K562 (cell line): ENCODE data around the gene URB2. TPM values are rescaled to one million over a fixed set of nuclear protein-coding genes. Genes with fewer than 3 reads are reported as not detected.

Source experiments
- ATAC-seq: fragments of 200-7000 bp; cut with Tn5 transposase; 3 replicates; pipeline ENCODE4 v1.9.1; 2020; ENCODE audit warnings: moderate library complexity
- BruUV-seq: library from RNA; stranded (reverse); fragments of 400-500 nt; replicated peaks from 2 replicates; lab custom pipeline; 2021; lab: Mats Ljungman, UMichigan
- CTCF ChIA-PET: fragments of 300-600 bp; formaldehyde crosslinking; extraction: SDS; loops from one replicate; lab custom pipeline; 2021; ENCODE audit warnings: low intra/inter-chr PET ratio; lab: Yijun Ruan, JAX
- POLR2A ChIA-PET: fragments of 300-600, 350-650 bp; sonication (Branson Sonifier 250); formaldehyde crosslinking; extraction: SDS; loops from one replicate; lab custom pipeline; 2021; ENCODE audit warnings: antibody characterized with exemption, inconsistent platforms; lab: Yijun Ruan, JAX
- DNase-seq, 4 experiments: peaks; one replicate each; pipeline versions ENCODE4 v3.0.0 to v3.0.0-alpha.2; 2011 to 2018; ENCODE audit warnings: low spot score in 3 of 4, mixed read lengths in 3 of 4; ENCODE audit errors: extremely low read depth in 1 of 4
- FAIRE-seq: peaks from 2 replicates; lab custom pipeline; 2011; peaks lifted over from hg19 to GRCh38; lab: Jason Lieb, UNC
- H2AFZ ChIP-seq: 2 replicates; pipeline ENCODE4 v1.6.0; 2011; ENCODE audit warnings: low read depth, low read length, control low read depth, inconsistent platforms
- H3K27ac ChIP-seq: fragments of 200-600 bp; 3 replicates; pipeline ENCODE4 v1.8.0; 2011; ENCODE audit warnings: low read depth, mild to moderate bottlenecking, control low read depth, inconsistent platforms, low read length, moderate library complexity, mixed read lengths; ENCODE audit errors: extremely low read depth
- H3K27me3 ChIP-seq, 2 experiments: fragments of 300-600 bp in 1 of 2; 2 replicates in 1 of 2; 3 replicates in 1 of 2; pipeline versions ENCODE4 v1.6.0 to v1.8.0; 2011; ENCODE audit warnings: inconsistent platforms in 2 of 2, low read length in 2 of 2, mild to moderate bottlenecking in 1 of 2, mixed read lengths in 1 of 2, moderate library complexity in 1 of 2; ENCODE audit not compliant: control insufficient read depth in 2 of 2, insufficient read depth in 2 of 2
- H3K36me3 ChIP-seq: fragments of 300-600 bp; 3 replicates; pipeline ENCODE4 v1.8.0; 2011; ENCODE audit warnings: mild to moderate bottlenecking, low read length, inconsistent platforms; ENCODE audit not compliant: control insufficient read depth, insufficient read depth
- H3K4me1 ChIP-seq, 2 experiments: fragments of 200-600 bp in 1 of 2; replicated peaks in 1 of 2; 2 replicates in 1 of 2; 3 replicates in 1 of 2; pipeline versions ENCODE4 v1.5.1 to v1.8.0; 2011; ENCODE audit warnings: inconsistent platforms in 2 of 2, low read length in 2 of 2, mild to moderate bottlenecking in 1 of 2, mixed read lengths in 1 of 2, moderate library complexity in 1 of 2; ENCODE audit not compliant: control insufficient read depth in 2 of 2, insufficient read depth in 2 of 2
- H3K4me2 ChIP-seq: 2 replicates; pipeline ENCODE4 v1.6.1; 2011; ENCODE audit warnings: low read length, control low read depth, inconsistent platforms, mixed read lengths; ENCODE audit not compliant: insufficient read depth
- H3K4me3 ChIP-seq: fragments of 200-600 bp; sonication (generic), shearing (Covaris generic); 2 replicates; pipeline ENCODE4 v1.5.1; 2016; ENCODE audit warnings: control low read depth, inconsistent platforms
- H3K79me2 ChIP-seq: fragments of 200-600 bp; 3 replicates; pipeline ENCODE4 v1.8.0; 2011; ENCODE audit warnings: low read length, inconsistent platforms; ENCODE audit not compliant: control insufficient read depth, insufficient read depth
- H3K9ac ChIP-seq, 2 experiments: 2 replicates each; pipeline versions ENCODE4 v1.6.0 to v1.6.1; 2011; ENCODE audit warnings: low read depth in 2 of 2, low read length in 2 of 2, control low read depth in 1 of 2, inconsistent platforms in 1 of 2, mild to moderate bottlenecking in 1 of 2, mixed read lengths in 1 of 2; ENCODE audit not compliant: insufficient read depth in 1 of 2
- H3K9me1 ChIP-seq: one replicate; pipeline ENCODE4 v1.6.0; 2011; ENCODE audit warnings: inconsistent platforms, mild to moderate bottlenecking, low read length, moderate library complexity; ENCODE audit not compliant: control insufficient read depth, insufficient read depth
- H3K9me3 ChIP-seq: replicated peaks from 2 replicates; pipeline ENCODE4 v1.5.1; 2011; ENCODE audit warnings: low read depth, low read length, inconsistent platforms; ENCODE audit not compliant: control insufficient read depth, insufficient read depth
- H4K20me1 ChIP-seq: replicated peaks from 2 replicates; pipeline ENCODE4 v1.6.1; 2011; ENCODE audit warnings: low read length, inconsistent platforms, mixed read lengths; ENCODE audit not compliant: control insufficient read depth, insufficient read depth
- HMG20A ChIP-seq: fragments of 450-650 bp; formaldehyde crosslinking; conservative IDR thresholded peaks from 2 replicates; pipeline ENCODE4 v1.4.0; 2020; ENCODE audit warnings: mild to moderate bottlenecking, mixed read lengths
- IFI16 ChIP-seq: fragments of 250-450 bp; sonication (Bioruptor Pico); IDR thresholded peaks from 2 replicates; pipeline ENCODE4 v2.1.2; 2022; ENCODE audit warnings: mild to moderate bottlenecking, inconsistent platforms
- MTF1 ChIP-seq: fragments of 250-450 bp; sonication (Bioruptor Pico); IDR thresholded peaks from 2 replicates; pipeline ENCODE4 v1.9.0; 2021; ENCODE audit warnings: moderate library complexity, mild to moderate bottlenecking, inconsistent platforms, borderline replicate concordance
- NCOA6 ChIP-seq: fragments of 450-650 bp; IDR thresholded peaks from 2 replicates; pipeline ENCODE4 v1.6.1; 2017; ENCODE audit warnings: mild to moderate bottlenecking
- NEUROD1 ChIP-seq: fragments of 150-350 bp; IDR thresholded peaks from 2 replicates; pipeline ENCODE4 v1.6.1; 2014; ENCODE audit warnings: borderline replicate concordance, low read length, low read depth; ENCODE audit not compliant: partially characterized antibody
- NR1H2 ChIP-seq: sonication (generic); formaldehyde crosslinking; IDR thresholded peaks from 2 replicates; pipeline ENCODE4 v1.4.0; 2020; ENCODE audit warnings: mild to moderate bottlenecking, missing genetic modification reagents
- PHB ChIP-seq: fragments of 250-450 bp; sonication (Bioruptor Pico); IDR thresholded peaks from 2 replicates; pipeline ENCODE4 v1.5.0; 2021
- RBM39 ChIP-seq: fragments of 200-400 bp; formaldehyde crosslinking; optimal IDR thresholded peaks from 2 replicates; pipeline ENCODE3; 2018; ENCODE audit warnings: low read depth, low read length
- SAFB ChIP-seq: fragments of 200-400 bp; formaldehyde crosslinking; IDR thresholded peaks from 2 replicates; pipeline ENCODE4 v1.6.1; 2017; ENCODE audit warnings: low read depth, low read length, borderline replicate concordance
- SNIP1 ChIP-seq: fragments of 450-650 bp; IDR thresholded peaks from 2 replicates; pipeline ENCODE4 v1.7.1; 2017; ENCODE audit warnings: low read depth, mild to moderate bottlenecking
- SNRNP70 ChIP-seq: fragments of 200-400 bp; formaldehyde crosslinking; optimal IDR thresholded peaks from 2 replicates; pipeline ENCODE3; 2017; ENCODE audit warnings: low read depth, low read length
- SRF ChIP-seq, 2 experiments: fragments of 250-450, 450-650 bp in 1 of 2; sonication (Bioruptor Pico) in 1 of 2; sonication (generic) in 1 of 2; formaldehyde crosslinking; IDR thresholded peaks; 2 replicates each; pipeline versions ENCODE4 v1.5.0 to v1.5.1; 2020 to 2022; ENCODE audit warnings: mild to moderate bottlenecking in 1 of 2, missing genetic modification reagents in 1 of 2
- ZNF253 ChIP-seq: fragments of 250-450 bp; sonication (Bioruptor Pico); conservative IDR thresholded peaks from 2 replicates; pipeline ENCODE4 v1.6.1; 2021; ENCODE audit warnings: mild to moderate bottlenecking
- ZNF551 ChIP-seq: fragments of 250-450 bp; sonication (Bioruptor Pico); IDR thresholded peaks from 2 replicates; pipeline ENCODE4 v1.5.0; 2021; ENCODE audit warnings: mild to moderate bottlenecking, moderate library complexity
- ZNF699 ChIP-seq: fragments of 250-450 bp; sonication (Bioruptor Pico); IDR thresholded peaks from 2 replicates; pipeline ENCODE4 v1.8.0; 2021; ENCODE audit warnings: mild to moderate bottlenecking, moderate library complexity; ENCODE audit not compliant: insufficient replicate concordance
- WGBS: fragments of 100-300 bp; shearing (Covaris generic); methylation state at CpG from one replicate; pipeline ENCODE4 v1.1.6; 2016; ENCODE audit warnings: low coverage, mixed read lengths; ENCODE audit not compliant: insufficient coverage; ENCODE audit errors: missing lambda C conversion rate; 5-methylcytosine and 5-hydroxymethylcytosine counted together
- in situ Hi-C: fragments of 300-500 bp; cut with MboI; formaldehyde crosslinking; loops from 4 replicates; pipeline ENCODE4 v1.15.0; 2018; ENCODE audit warnings: inconsistent platforms, mixed read lengths
- intact Hi-C: fragments of 100-400 bp; cut with micrococcal nuclease; formaldehyde crosslinking; loops from 2 replicates; pipeline ENCODE4 v1.14.2; 2022
- polyA plus RNA-seq, 8 experiments: library from polyadenylated mRNA; depleted of rRNA in 4 of 8; stranded (reverse) in 5 of 8; unstranded in 3 of 8; fragments of >200 nt; fragmentation: Nextera tagmentation in 2 of 8; fragmentation: Illumina TruSeq in 1 of 8; extraction: Ambion mirVana in 2 of 8; extraction: Trizol in 1 of 8; gene quantifications; 2 replicates each; pipeline versions ENCODE4 v1.2.1 to v1.2.3, GENCODE V29; 2011 to 2014; ENCODE audit warnings: inconsistent platforms in 1 of 8, missing spikeins in 1 of 8
- total RNA-seq, 7 experiments: library from RNA; depleted of rRNA in 6 of 7; stranded (reverse); fragments of >200 nt in 6 of 7; fragmentation: Illumina TruSeq in 2 of 7; extraction: Trizol in 2 of 7; gene quantifications; 2 replicates each; pipeline versions ENCODE4 v1.2.1 to v1.2.3, GENCODE V29; 2011 to 2021; ENCODE audit warnings: low replicate concordance in 1 of 7
- TF ChIP-seq, protein P1 (sequence below): fragments of 250-450 bp; sonication (Bioruptor Pico); IDR thresholded peaks from 2 replicates; pipeline ENCODE4 v1.4.0; 2020; ENCODE audit warnings: mild to moderate bottlenecking, moderate library complexity

The URB2 gene
- total and polyA plus RNA-seq, 9 of the 15 experiments (the other 6 are each of a cell fraction or from before 2014, with no cell fraction given): 2.8 to 28.3 (median 19.0) TPM

DNA sequence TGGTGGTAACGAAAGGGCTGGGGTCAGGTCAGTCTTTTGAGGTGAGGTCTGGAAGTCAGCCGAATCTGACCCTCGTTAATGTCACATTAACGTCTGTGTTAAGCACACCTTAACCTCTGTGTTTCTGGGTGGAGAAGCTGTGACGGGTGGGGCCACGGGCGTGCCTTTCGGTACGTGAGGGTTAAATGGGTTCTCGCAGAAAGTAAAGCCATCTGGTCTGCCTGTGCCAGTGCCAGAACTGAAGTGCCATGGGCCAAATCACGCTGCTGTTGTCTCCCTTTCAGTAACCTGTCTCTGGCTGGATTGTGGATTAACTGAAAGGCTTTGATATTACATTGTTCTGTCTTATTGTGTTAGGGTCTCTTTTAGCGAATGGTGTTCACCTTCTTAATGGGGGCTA is 14.4 kb downstream of the URB2 start:
- no peak overlapping the region for H3K4me2 ChIP-seq
- H3K9ac ChIP-seq: no peak overlapping the region
- intact Hi-C loops: no loop called here
- CTCF ChIA-PET: no interaction called here
- no peak overlapping the region for H3K4me3 ChIP-seq
- 91% methylated on average over 12 of the region's 12 CpGs for WGBS
- in situ Hi-C loops: no loop called here
- H3K27ac ChIP-seq: no peak overlapping the region
- DNase-seq: no peak
- H3K9me3 ChIP-seq: no peaks in the 10 kb centered on the region
- peaks cover 67% of the 10 kb centered on the region for H3K79me2 ChIP-seq
- H3K9me1 ChIP-seq: no peaks in the 10 kb centered on the region
- no peak for FAIRE-seq
- H3K4me1 ChIP-seq: no peaks in the 10 kb centered on the region
- no peaks in the 10 kb centered on the region for H3K27me3 ChIP-seq
- peaks cover 91% of the 10 kb centered on the region for H3K36me3 ChIP-seq
- no peak overlapping the region for H2AFZ ChIP-seq
- ATAC-seq: no peak
- H4K20me1 ChIP-seq: peaks cover 30% of the 10 kb centered on the region
- POLR2A ChIA-PET: no interaction called here
- TF ChIP-seq SNIP1: no peak
- TF ChIP-seq NR1H2: no peak
- no peak for TF ChIP-seq ZNF253 (CRISPR knock-in tag)
- BruUV-seq: no TSS peak

DNA sequence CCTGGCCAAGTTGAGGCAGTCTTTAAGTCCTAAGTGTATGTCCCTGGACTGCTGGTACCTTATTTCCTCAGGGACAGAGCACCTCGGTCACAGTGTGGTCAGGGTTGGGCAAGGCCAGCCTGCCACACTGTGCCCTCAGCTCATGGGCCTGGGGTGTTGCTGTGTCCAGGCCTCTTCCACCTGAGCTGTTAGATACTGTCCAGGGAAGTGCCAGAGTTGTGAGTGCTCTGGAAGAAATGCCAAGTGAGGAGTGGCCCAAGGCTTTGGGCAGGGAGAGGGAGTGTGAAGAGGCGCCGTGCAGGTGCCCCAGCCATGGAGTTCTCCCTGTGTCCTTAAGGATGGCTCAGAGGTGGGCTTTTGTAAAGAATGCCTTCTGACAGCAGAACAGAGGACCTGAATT is 15.3 kb downstream of the URB2 start:
- H3K4me1 ChIP-seq: no peaks in the 10 kb centered on the region
- BruUV-seq: no TSS peak
- H3K36me3 ChIP-seq: peaks cover 91% of the 10 kb centered on the region
- DNase-seq (no peak), ATAC-seq (no peak), FAIRE-seq (no peak)
- peak overlapping the region in 1 of 2 experiments; percentile 76; a peak in 2 of 4 replicates for H3K9ac ChIP-seq
- in situ Hi-C loops: no loop called here
- peaks cover 60% of the 10 kb centered on the region for H3K79me2 ChIP-seq
- ChIA-PET CTCF (no interaction called here), POLR2A (no interaction called here)
- H3K9me1 ChIP-seq: no peaks in the 10 kb centered on the region
- H4K20me1 ChIP-seq: peaks cover 25% of the 10 kb centered on the region; the same call in 1 of the 2 replicates
- no peak overlapping the region for H3K4me3 ChIP-seq
- H3K27ac ChIP-seq: no peak overlapping the region
- no peaks in the 10 kb centered on the region for H3K27me3 ChIP-seq
- 98% methylated on average over 3 of the region's 3 CpGs for WGBS
- intact Hi-C loops: no loop called here
- no peak overlapping the region for H2AFZ ChIP-seq
- no peak overlapping the region for H3K4me2 ChIP-seq
- H3K9me3 ChIP-seq: no peaks in the 10 kb centered on the region
- no peak for TF ChIP-seq MTF1 (CRISPR knock-in tag)
- TF ChIP-seq NCOA6: no peak
- no peak for TF ChIP-seq SNRNP70
- no peak for TF ChIP-seq ZNF699 (CRISPR knock-in tag)
- TF ChIP-seq ZNF551 (CRISPR knock-in tag): no peak
- TF ChIP-seq IFI16: no peak
- no peak for TF ChIP-seq PHB (CRISPR knock-in tag)
- no peak for TF ChIP-seq NEUROD1
- TF ChIP-seq SRF (CRISPR knock-in tag; IDR thresholded peaks at IDR 0.05): no peak
- TF ChIP-seq HMG20A (CRISPR knock-in tag): no peak
- TF ChIP-seq SAFB: no peak
- TF ChIP-seq, protein P1, sequence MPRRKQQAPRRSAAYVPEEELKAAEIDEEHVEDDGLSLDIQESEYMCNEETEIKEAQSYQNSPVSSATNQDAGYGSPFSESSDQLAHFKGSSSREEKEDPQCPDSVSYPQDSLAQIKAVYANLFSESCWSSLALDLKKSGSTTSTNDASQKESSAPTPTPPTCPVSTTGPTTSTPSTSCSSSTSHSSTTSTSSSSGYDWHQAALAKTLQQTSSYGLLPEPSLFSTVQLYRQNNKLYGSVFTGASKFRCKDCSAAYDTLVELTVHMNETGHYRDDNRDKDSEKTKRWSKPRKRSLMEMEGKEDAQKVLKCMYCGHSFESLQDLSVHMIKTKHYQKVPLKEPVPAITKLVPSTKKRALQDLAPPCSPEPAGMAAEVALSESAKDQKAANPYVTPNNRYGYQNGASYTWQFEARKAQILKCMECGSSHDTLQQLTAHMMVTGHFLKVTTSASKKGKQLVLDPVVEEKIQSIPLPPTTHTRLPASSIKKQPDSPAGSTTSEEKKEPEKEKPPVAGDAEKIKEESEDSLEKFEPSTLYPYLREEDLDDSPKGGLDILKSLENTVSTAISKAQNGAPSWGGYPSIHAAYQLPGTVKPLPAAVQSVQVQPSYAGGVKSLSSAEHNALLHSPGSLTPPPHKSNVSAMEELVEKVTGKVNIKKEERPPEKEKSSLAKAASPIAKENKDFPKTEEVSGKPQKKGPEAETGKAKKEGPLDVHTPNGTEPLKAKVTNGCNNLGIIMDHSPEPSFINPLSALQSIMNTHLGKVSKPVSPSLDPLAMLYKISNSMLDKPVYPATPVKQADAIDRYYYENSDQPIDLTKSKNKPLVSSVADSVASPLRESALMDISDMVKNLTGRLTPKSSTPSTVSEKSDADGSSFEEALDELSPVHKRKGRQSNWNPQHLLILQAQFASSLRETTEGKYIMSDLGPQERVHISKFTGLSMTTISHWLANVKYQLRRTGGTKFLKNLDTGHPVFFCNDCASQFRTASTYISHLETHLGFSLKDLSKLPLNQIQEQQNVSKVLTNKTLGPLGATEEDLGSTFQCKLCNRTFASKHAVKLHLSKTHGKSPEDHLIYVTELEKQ: no peak
- TF ChIP-seq RBM39: no peak
